SHP77 treated with DMSO at 0.1 percent for 48 hours (cell line): ENCODE data around the gene GSN.

Source experiments
- DNase-seq: peaks from one replicate; lab custom pipeline; 2025; lab: John Stamatoyannopoulos, UW

The GSN gene

GRCh38 chr9:121273064-121273775 lies 5.3 kb downstream of the GSN start:
- no peak for DNase-seq

- DNase-seq, result no peak
Measured at GRCh38 chr9:121274851-121275250, 6.9 kb downstream of the GSN start.

GRCh38 chr9:121275781-121276658 lies 8.1 kb downstream of the GSN start:
- no peak for DNase-seq

- DNase-seq, result no peak
Measured at GRCh38 chr9:121277026-121277425, 9.1 kb downstream of the GSN start.

- DNase-seq, result no peak
Measured at GRCh38 chr9:121277518-121278295, 9.7 kb downstream of the GSN start.

- no peak for DNase-seq
Measured at GRCh38 chr9:121278477-121279261, 10.7 kb downstream of the GSN start.

GRCh38 chr9:121279776-121280388 lies 11.9 kb downstream of the GSN start:
- no peak for DNase-seq

- no peak for DNase-seq
Measured at GRCh38 chr9:121280715-121281613, 13.0 kb downstream of the GSN start.

- no peak for DNase-seq
Measured at GRCh38 chr9:121281614-121282276, 13.8 kb downstream of the GSN start.

- DNase-seq, result no peak
Measured at GRCh38 chr9:121282277-121283079, 14.5 kb downstream of the GSN start.

- DNase-seq, result no peak
Measured at GRCh38 chr9:121283080-121283398, 15.1 kb downstream of the GSN start.

GRCh38 chr9:121283856-121284732 lies 16.1 kb downstream of the GSN start:
- no peak for DNase-seq

- DNase-seq, result no peak
Measured at GRCh38 chr9:121284733-121285451, 16.9 kb downstream of the GSN start.

- no peak for DNase-seq
Measured at GRCh38 chr9:121285835-121286687, 18.1 kb downstream of the GSN start.

GRCh38 chr9:121286688-121286972 lies 18.7 kb downstream of the GSN start:
- no peak for DNase-seq

- no peak for DNase-seq
Measured at GRCh38 chr9:121286973-121287741, 19.2 kb downstream of the GSN start.
